UCSD-AML1 (cell line): ENCODE results near the gene NYAP1.
A peak's percentile ranks its signal among the peaks of the same experiment; 100 is the strongest.
"Not testable (repeated sequence)": the region's sequence is repeated elsewhere in the genome, so short reads cannot be mapped to it uniquely, and the experiment has no call there.

ENCODE experiments used
- DNase-seq: peaks from one replicate; lab custom pipeline; 2025; ENCODE audit not compliant: unreplicated experiment; lab: John Stamatoyannopoulos, UW

NYAP1 gene

GRCh38 chr7:100481466-100481865, 2.3 kb upstream of the NYAP1 start:
- no peak for DNase-seq

GRCh38 chr7:100482728-100483089, 1.0 kb upstream of the NYAP1 start:
- no peak for DNase-seq

- DNase-seq: peak; percentile 74
Observed at GRCh38 chr7:100483090-100483721, 521 bp upstream of the NYAP1 start.

GRCh38 chr7:100484673-100485045, 932 bp downstream of the NYAP1 start:
- DNase-seq: no peak

GRCh38 chr7:100485471-100485876, 1.7 kb downstream of the NYAP1 start:
- no peak for DNase-seq

- no peak for DNase-seq
Observed at GRCh38 chr7:100486111-100486636, 2.4 kb downstream of the NYAP1 start.

GRCh38 chr7:100486753-100487446, 3.2 kb downstream of the NYAP1 start:
- no peak for DNase-seq

- DNase-seq: no peak
Observed at GRCh38 chr7:100488333-100489095, 4.8 kb downstream of the NYAP1 start.

- DNase-seq: no peak
Observed at GRCh38 chr7:100489121-100489520, 5.4 kb downstream of the NYAP1 start.

- DNase-seq: peak; percentile 9
Observed at GRCh38 chr7:100489824-100490223, 6.1 kb downstream of the NYAP1 start.

GRCh38 chr7:100490483-100491191, 6.9 kb downstream of the NYAP1 start:
- no peak for DNase-seq

- DNase-seq: no peak
Observed at GRCh38 chr7:100491192-100491578, 7.5 kb downstream of the NYAP1 start.

- no peak for DNase-seq
Observed at GRCh38 chr7:100492738-100493475, 9.2 kb downstream of the NYAP1 start.

- DNase-seq: peak; percentile 37
Observed at GRCh38 chr7:100493476-100494264, 9.9 kb downstream of the NYAP1 start.

GRCh38 chr7:100496509-100496908, 12.8 kb downstream of the NYAP1 start:
- no peak for DNase-seq

GRCh38 chr7:100500743-100501142, 17.0 kb downstream of the NYAP1 start:
- not testable (repeated sequence) for DNase-seq

- not testable (repeated sequence) for DNase-seq
Observed at GRCh38 chr7:100504031-100504430, 20.3 kb downstream of the NYAP1 start.

- no peak for DNase-seq
Observed at GRCh38 chr7:100504887-100505611, 21.3 kb downstream of the NYAP1 start.

- no peak for DNase-seq
Observed at GRCh38 chr7:100506356-100506923, 22.7 kb downstream of the NYAP1 start.
